Ishikawa (cell line): ENCODE data around the gene APC2.

Source experiments
- EP300 ChIP-seq: IDR thresholded peaks from 2 replicates; pipeline ENCODE4 v1.6.1; 2012; ENCODE audit warnings: borderline replicate concordance
- FOXM1 ChIP-seq: IDR thresholded peaks from 2 replicates; pipeline ENCODE4 v1.6.1; 2012; ENCODE audit warnings: low read depth, borderline replicate concordance
- NFIC ChIP-seq: IDR thresholded peaks from 2 replicates; pipeline ENCODE4 v1.6.1; 2012
- RAD21 ChIP-seq: IDR thresholded peaks from 2 replicates; pipeline ENCODE4 v1.6.1; 2012; ENCODE audit warnings: low read depth
- TAF1 ChIP-seq: IDR thresholded peaks from 2 replicates; pipeline ENCODE4 v1.6.1; 2012; ENCODE audit warnings: low read depth, mild to moderate bottlenecking
- TCF12 ChIP-seq: IDR thresholded peaks from 2 replicates; pipeline ENCODE4 v1.6.1; 2012; ENCODE audit warnings: low read depth
- USF1 ChIP-seq: IDR thresholded peaks from 2 replicates; pipeline ENCODE4 v1.6.1; 2012
- YY1 ChIP-seq: IDR thresholded peaks from 2 replicates; pipeline ENCODE4 v1.6.1; 2012; ENCODE audit warnings: low read depth
- ZBTB7A ChIP-seq: IDR thresholded peaks from 2 replicates; pipeline ENCODE4 v1.6.1; 2012; ENCODE audit warnings: low read depth

- no peak for TF ChIP-seq RAD21
- TF ChIP-seq FOXM1 = no peak
- TF ChIP-seq NFIC = no peak
- no peak for TF ChIP-seq TCF12
- TF ChIP-seq TAF1 = no peak
- no peak for TF ChIP-seq EP300
- TF ChIP-seq ZBTB7A = no peak
- TF ChIP-seq USF1 = no peak
- TF ChIP-seq YY1 = no peak
These were observed 32.0 kb downstream of the APC2 start for GRCh38 chr19:1481893-1482360.
